Hindlimb muscle (tissue), 1 donor: ENCODE results near the gene MLXIP. TPM values are rescaled to one million over a fixed set of nuclear protein-coding genes. Genes with fewer than 3 reads are reported as not detected.

Experiments used
- DNase-seq: peaks from one replicate; pipeline ENCODE4 v3.0.0-alpha.2; 2013
- polyA plus RNA-seq: library from polyadenylated mRNA; unstranded; fragments of 120-200 nt; gene quantifications from one replicate; pipeline ENCODE4 v1.2.1, GENCODE V29; 2013; ENCODE audit not compliant: insufficient read length

The MLXIP gene
- polyA plus RNA-seq, 1 donor = 36.7 TPM

- no peak for DNase-seq
These were observed 111.3 kb downstream of the MLXIP start for GRCh38 chr12:122189626-122190475.

GRCh38 chr12:122190842-122191668 lies 112.5 kb downstream of the MLXIP start:
- DNase-seq = no peak

GRCh38 chr12:122192441-122192840 lies 113.9 kb downstream of the MLXIP start:
- DNase-seq = no peak

- no peak for DNase-seq
These were observed 116.2 kb downstream of the MLXIP start for GRCh38 chr12:122194804-122195203.

- DNase-seq = no peak
These were observed 116.8 kb downstream of the MLXIP start for GRCh38 chr12:122195405-122195804.

Other genes with a start within 250 kb of the MLXIP start
- not detected for gene HPD, start 219.9 kb upstream of the MLXIP start, polyA plus RNA-seq
- gene PSMD9, start 190.0 kb upstream of the MLXIP start, polyA plus RNA-seq = 44.4 TPM
- 1.3 TPM for gene CFAP251, start 160.2 kb upstream of the MLXIP start, polyA plus RNA-seq
- 21.2 TPM for gene BCL7A, start 56.9 kb upstream of the MLXIP start, polyA plus RNA-seq
- not detected for gene IL31, start 95.5 kb downstream of the MLXIP start, polyA plus RNA-seq
- not detected for gene LRRC43, start 104.4 kb downstream of the MLXIP start, polyA plus RNA-seq
- 0.59 TPM for gene B3GNT4, start 125.0 kb downstream of the MLXIP start, polyA plus RNA-seq
- 28.1 TPM for gene DIABLO, start 147.3 kb downstream of the MLXIP start, polyA plus RNA-seq
- 12.5 TPM for gene VPS33A, start 187.7 kb downstream of the MLXIP start, polyA plus RNA-seq